HG03045 (cell line): Measurements from ENCODE around the gene RAB20.
"Not testable (repeated sequence)": the region's sequence is repeated elsewhere in the genome, so short reads cannot be mapped to it uniquely, and the experiment has no call there.

Experiments used
- ATAC-seq: cut with Tn5 transposase; IDR thresholded peaks from one replicate; pipeline ENCODE4 v1.9.1; 2021; ENCODE audit warnings: mild to moderate bottlenecking, moderate library complexity; ENCODE audit not compliant: unreplicated experiment

Gene RAB20

GRCh38 chr13:110576070-110576394, 14.5 kb upstream of the RAB20 start:
- no peak for ATAC-seq

- ATAC-seq = peak; percentile 89
Observed at GRCh38 chr13:110575322-110576069, 14.0 kb upstream of the RAB20 start.

- no peak for ATAC-seq
Observed at GRCh38 chr13:110574161-110574560, 12.6 kb upstream of the RAB20 start.

GRCh38 chr13:110572778-110573118, 11.2 kb upstream of the RAB20 start:
- ATAC-seq = no peak

- ATAC-seq = no peak
Observed at GRCh38 chr13:110571896-110572777, 10.6 kb upstream of the RAB20 start.

- ATAC-seq = no peak
Observed at GRCh38 chr13:110570886-110571285, 9.4 kb upstream of the RAB20 start.

- not testable (repeated sequence) for ATAC-seq
Observed at GRCh38 chr13:110569962-110570361, 8.4 kb upstream of the RAB20 start.

- no peak for ATAC-seq
Observed at GRCh38 chr13:110568612-110569011, 7.1 kb upstream of the RAB20 start.

GRCh38 chr13:110566171-110566570, 4.6 kb upstream of the RAB20 start:
- ATAC-seq = no peak

- no peak for ATAC-seq
Observed at GRCh38 chr13:110565296-110565695, 3.8 kb upstream of the RAB20 start.

- ATAC-seq = no peak
Observed at GRCh38 chr13:110564472-110564985, 3.0 kb upstream of the RAB20 start.

GRCh38 chr13:110563463-110563774, 1.9 kb upstream of the RAB20 start:
- ATAC-seq = no peak

GRCh38 chr13:110562696-110563462, 1.4 kb upstream of the RAB20 start:
- no peak for ATAC-seq

GRCh38 chr13:110562036-110562597, 595 bp upstream of the RAB20 start:
- no peak for ATAC-seq

GRCh38 chr13:110560601-110561343, 750 bp downstream of the RAB20 start:
- ATAC-seq = peak; percentile 31

- ATAC-seq = no peak
Observed at GRCh38 chr13:110559986-110560385, 1.5 kb downstream of the RAB20 start.

- no peak for ATAC-seq
Observed at GRCh38 chr13:110559429-110559943, 2.0 kb downstream of the RAB20 start.

GRCh38 chr13:110557610-110558305, 3.8 kb downstream of the RAB20 start:
- ATAC-seq = no peak

GRCh38 chr13:110557082-110557481, 4.4 kb downstream of the RAB20 start:
- no peak for ATAC-seq

- ATAC-seq = no peak
Observed at GRCh38 chr13:110556224-110556606, 5.3 kb downstream of the RAB20 start.
